Brain pericyte (primary cell): ENCODE measurements around the gene BCKDHA.
"Not testable (repeated sequence)": the region's sequence is repeated elsewhere in the genome, so short reads cannot be mapped to it uniquely, and the experiment has no call there.

Experiments used
- DNase-seq: peaks from one replicate; pipeline ENCODE4 v3.0.0-alpha.2; 2012; ENCODE audit warnings: low read depth, low spot score

Gene BCKDHA

GRCh38 chr19:41366089-41366488 lies 31.5 kb upstream of the BCKDHA start:
- DNase-seq = no peak

DNA sequence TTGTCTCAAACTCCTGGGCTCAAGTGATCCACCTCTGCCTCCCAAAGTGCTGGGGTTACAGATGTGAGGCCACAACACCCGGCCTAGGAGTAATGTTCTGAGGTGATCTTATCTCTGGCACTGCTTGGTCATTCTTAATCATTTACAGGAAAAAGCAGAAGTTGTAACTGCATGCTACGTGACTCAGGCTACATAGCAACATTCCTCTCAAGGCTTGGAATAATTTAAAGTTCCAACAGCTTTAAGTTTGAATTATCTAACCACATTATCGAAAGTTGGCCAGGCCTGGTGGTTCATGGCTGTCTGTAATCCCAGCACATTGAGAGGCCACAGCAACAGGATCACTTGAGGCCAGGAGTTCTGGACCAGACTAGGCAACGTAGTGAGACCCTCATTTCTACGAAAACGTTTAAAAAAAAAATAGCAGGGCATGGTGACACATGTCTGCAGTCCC lies 29.7 kb upstream of the BCKDHA start:
- DNase-seq = no peak

DNA sequence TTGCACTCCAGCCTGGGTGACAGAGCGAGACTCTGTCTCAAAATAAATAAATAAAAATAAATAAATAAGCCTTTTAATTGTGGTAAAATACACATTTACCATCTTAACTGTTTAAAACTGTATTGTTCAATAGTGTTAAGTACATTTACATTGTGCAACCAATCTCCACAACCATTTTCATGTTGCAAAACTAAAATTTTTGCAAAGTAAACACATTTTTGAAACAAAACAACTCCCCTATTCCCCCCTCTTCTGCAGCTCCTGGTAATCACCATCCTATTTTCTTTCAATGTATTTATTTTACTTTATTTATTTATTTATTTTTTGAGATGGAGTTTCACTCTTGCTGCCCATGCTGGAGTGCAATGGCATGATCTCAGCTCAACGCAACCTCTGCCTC lies 27.8 kb upstream of the BCKDHA start:
- DNase-seq = no peak

DNA sequence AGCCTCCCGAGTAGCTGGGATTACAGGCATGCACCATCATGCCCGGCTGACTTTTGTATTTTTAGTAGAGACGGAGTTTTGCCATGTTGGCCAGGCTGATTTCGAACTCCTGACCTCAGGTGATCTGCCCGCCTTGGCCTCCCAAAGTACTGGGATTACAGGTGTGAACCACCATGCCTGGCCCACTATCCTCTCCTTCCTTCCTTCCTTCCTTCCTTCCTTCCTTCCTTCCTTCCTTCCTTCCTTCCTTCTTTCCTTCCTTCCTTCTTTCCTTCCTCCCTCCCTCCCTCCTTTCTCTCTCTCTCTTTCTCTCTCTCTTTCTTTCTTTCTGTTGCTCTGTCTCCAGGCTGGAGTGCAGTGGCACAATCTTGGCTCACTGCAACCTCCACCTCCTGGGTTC lies 26.5 kb upstream of the BCKDHA start:
- DNase-seq = not testable (repeated sequence)

DNA sequence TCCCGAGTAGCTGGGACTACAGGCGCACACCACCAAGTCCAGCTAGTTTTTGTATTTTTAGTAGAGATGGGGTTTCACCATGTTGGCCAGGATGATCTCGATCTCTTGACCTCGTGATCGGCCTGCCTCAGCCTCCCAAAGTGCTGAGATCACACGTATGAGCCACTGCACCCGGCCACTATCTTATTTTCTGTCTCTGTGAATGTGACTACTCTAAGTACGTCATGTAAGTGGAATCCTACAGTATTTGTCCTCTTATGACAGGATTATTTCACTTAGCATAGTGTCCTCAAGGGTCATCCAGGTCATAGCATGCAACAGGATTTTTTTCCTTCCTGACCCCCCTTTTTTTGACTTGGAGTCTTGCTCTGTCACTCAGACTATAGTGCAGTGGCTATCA lies 26.1 kb upstream of the BCKDHA start:
- DNase-seq = no peak

- no peak for DNase-seq
Observed at GRCh38 chr19:41372501-41372900, 25.1 kb upstream of the BCKDHA start.

GRCh38 chr19:41373993-41374392 lies 23.6 kb upstream of the BCKDHA start:
- peak; percentile 95 for DNase-seq

DNA sequence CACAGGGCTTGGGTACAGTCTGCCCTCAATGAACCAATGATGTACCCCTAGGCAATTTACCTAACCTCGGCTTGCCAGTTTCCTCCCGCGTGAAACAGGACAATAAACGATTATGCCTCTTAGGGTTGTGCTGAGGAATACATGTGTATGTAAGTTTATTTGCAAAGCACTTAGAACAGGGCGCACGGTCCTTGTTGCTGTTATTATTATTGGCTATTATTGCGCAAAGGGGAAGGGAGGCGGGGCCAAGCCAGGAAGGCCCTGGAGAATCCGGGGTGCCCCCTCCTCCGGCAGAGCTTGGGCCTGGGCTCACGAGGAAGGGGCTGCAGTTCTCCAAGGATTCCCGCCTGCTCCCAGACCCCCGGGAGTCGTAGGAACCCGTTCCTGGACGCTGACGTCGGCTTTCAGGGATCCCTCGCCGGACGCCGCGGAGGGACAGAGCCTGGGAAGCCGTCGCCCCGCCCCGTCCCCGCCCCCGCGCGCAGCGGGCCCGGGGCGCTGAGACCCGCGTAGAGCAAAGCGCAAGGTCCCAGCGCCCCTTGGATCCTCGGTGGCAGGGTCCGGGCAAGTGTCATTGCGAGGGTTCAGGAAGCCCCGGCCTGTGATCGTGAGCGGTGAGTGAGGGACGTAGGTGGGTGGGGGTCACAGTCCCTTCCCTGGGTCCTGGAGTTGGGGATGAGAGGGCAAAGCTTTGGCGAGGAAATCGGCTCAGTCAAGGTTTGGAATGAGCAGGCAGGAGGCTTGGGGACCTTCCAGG lies 21.2 kb upstream of the BCKDHA start, which contains the start of gene TMEM91:
Gene TMEM91 (plus strand): TSS at position 293 of the 757 bp plus-strand sequence. CDS start 1,777 bp downstream, outside the sequence.
- no peak for DNase-seq

DNA sequence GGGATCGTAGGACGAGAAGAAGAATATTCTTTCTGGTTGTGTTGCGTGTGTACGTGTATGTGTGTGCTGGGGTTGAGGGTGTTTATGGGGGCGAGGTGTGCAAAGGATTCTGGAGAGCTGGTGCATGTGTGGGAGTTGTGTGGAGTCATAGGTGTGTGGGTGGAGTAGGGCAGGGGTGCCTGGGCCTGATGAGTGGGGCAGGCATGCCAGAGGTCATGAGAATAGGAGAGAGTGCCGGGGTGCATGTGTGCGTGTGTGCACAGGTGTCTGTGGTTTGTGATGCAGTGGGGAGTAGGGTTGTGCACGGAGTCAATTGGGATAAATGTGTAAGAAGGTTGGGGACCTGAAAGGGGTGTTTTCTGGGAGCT lies 20.6 kb upstream of the BCKDHA start:
- no peak for DNase-seq

DNA sequence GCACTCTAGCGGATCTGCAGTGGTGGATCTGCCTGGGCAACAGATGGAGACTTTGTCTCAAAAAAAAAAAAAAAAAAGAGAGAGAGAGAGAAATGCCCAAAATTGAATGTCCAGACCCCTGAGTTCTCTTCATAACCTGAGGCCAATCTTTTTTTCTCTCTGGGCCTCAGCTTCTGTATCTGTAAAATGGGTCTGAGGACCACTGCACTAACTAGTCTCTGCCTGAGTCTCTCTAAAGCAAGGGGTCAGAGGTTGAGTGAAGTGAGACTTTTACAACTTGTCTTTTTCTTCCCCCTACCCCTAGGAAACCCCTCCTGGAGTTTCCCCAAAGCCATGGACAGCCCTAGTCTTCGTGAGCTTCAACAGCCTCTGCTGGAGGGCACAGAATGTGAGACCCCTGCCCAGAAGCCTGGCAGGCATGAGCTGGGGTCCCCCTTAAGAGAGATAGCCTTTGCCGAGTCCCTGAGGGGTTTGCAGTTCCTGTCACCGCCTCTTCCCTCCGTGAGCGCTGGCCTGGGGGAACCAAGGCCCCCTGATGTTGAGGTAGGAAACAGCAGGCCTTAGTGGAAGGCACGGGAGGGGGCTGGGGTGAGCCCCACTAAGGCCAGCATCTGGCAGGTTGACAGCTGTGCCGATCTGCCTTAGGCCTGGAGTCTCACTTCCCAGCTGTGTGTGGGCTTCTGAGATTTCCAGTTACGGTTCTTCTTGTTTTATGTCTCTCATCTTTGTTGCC lies 19.5 kb upstream of the BCKDHA start:
- no peak for DNase-seq

DNA sequence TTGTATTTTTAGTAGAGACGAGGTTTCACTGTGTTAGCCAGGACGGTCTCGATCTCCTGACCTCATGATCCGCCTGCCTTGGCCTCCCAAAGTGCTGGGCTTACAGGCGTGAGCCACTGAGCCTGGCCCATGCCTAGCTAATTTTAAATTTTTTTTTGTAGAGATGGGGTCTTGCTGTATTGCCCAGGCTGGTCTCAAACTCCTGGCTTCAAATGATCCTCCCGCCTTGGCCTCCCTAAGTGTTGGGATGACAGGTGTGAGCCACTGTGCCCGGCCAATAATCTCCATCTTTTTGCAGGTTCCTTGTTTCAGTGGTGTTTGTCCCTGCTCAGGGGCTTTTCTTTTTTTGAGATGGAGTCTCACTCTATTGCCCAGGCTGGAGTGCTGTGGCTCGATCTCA lies 16.1 kb upstream of the BCKDHA start:
- DNase-seq = not testable (repeated sequence)

DNA sequence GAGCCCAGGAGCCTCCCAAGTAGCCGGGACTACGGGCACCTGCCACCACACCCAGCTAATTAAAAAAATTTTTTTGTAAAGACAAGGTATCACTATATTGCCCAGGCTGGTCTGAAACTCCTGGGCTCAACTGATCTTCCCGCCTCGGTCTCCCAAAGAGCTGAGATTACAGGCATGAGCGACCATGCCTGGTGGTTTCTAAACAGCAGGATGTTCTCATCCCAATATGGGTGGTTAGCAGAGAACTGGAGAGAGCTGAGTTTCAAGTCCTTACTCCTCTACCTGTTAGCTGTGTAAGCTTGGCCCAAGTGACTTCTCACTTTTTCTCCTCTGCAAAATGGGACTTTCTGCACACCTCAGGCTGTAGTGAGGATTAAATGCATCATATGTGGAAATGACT lies 13.3 kb upstream of the BCKDHA start:
- DNase-seq = no peak

- no peak for DNase-seq
Observed at GRCh38 chr19:41386442-41386841, 11.2 kb upstream of the BCKDHA start.

GRCh38 chr19:41391618-41392017 lies 6.0 kb upstream of the BCKDHA start:
- DNase-seq = no peak

- DNase-seq = no peak
Observed at GRCh38 chr19:41392775-41393174, 4.8 kb upstream of the BCKDHA start.

DNA sequence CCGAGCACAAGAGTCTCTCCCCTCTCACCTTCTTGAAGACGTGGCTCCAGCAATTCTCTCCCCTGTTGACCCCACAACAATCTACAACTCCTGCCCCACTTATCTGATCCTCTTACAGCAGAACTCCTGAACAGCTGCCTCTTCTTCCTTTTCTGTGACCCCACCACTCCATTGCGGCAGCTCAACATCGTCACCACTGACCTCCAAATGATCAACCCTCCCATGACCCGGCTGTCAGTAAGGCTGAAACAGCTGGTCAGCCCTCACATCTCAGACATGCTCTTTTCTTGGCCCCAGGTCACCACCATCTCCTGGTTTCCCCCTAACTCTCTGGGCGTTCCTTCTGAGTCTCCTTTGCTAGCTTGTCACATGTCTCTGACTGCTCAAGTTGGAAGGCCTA lies 2.3 kb upstream of the BCKDHA start:
- DNase-seq = no peak

GRCh38 chr19:41398050-41398418 lies 416 bp downstream of the BCKDHA start:
- DNase-seq = no peak

GRCh38 chr19:41398598-41398997 lies 980 bp downstream of the BCKDHA start:
- no peak for DNase-seq

DNA sequence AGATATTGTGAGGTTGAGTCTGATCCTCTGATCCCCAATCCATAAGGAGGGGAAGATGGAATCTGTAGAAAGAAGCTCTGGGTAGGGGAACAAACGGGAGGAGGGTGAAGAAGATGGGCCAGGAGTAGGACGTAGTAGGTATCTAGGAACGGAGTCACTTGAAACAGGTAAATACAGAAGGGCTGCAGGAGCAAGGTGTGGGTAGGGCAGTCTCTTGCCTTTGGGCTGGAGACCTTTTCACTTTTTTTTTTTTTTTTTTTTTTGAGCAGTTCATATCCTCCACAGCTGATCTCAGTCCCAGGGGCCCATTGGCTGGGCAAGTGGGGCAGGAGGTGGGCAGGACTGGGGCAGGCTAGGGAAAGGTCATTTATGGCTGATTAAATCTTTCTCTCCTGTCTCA lies 1.5 kb downstream of the BCKDHA start:
- no peak for DNase-seq

GRCh38 chr19:41399525-41399924 lies 1.9 kb downstream of the BCKDHA start:
- DNase-seq = no peak

DNA sequence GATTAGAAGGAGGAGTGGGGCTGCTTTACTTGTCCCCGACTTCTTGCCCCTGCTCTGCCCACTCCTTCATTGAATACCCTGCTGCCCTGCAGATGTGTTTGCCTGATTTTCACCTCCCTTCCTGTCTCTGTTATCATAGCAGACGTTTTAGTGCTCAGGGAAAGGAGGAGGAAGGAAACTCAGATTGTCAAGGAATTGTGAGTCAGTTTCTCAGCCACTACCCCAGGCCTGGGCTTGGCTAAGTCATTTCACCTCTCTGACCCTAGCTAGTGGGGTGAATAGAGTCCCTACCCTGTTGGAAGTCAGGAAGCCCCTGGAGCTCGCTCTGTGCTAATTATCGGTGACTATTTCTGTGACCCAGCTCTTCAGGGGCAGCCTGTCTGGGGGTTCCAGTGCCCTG lies 3.9 kb downstream of the BCKDHA start:
- DNase-seq = no peak

- DNase-seq = no peak
Observed at GRCh38 chr19:41402010-41402409, 4.4 kb downstream of the BCKDHA start.
